PC-3 (cell line): Measurements from ENCODE around the gene PPIL1. TPM values are rescaled to one million over a fixed set of nuclear protein-coding genes. Genes with fewer than 3 reads are reported as not detected.

Experiments used
- ATAC-seq: fragments of 200-7000 bp; cut with Tn5 transposase; 2 replicates; pipeline ENCODE4 v1.9.1; 2020; ENCODE audit warnings: mild to moderate bottlenecking, moderate library complexity
- BruUV-seq: library from RNA; stranded (reverse); fragments of 400-500 nt; replicated peaks from 2 replicates; lab custom pipeline; 2021; lab: Mats Ljungman, UMichigan
- CTCF ChIA-PET: fragments of 300-600 bp; sonication (Branson Sonifier 250); formaldehyde crosslinking; loops from one replicate; lab custom pipeline; 2022; ENCODE audit warnings: antibody characterized with exemption; lab: Charles Lee
- POLR2A ChIA-PET: fragments of 300-600 bp; sonication (Branson Sonifier 250); formaldehyde crosslinking; loops from one replicate; lab custom pipeline; 2022; ENCODE audit warnings: antibody characterized with exemption; ENCODE audit not compliant: unreplicated experiment; lab: Charles Lee
- DNase-seq: peaks from one replicate; pipeline ENCODE4 v3.0.0-alpha.2; 2015
- H2AFZ ChIP-seq: fragments of 300-600 bp; sonication (generic); 2 replicates; pipeline ENCODE4 v1.6.0; 2016; ENCODE audit warnings: antibody characterized with exemption, low read length
- H3F3A ChIP-seq: fragments of 300-600 bp; sonication (generic); one replicate; pipeline ENCODE4 v1.6.0; 2017; ENCODE audit warnings: antibody characterized with exemption, low read length, control low read depth, mild to moderate bottlenecking; ENCODE audit not compliant: unreplicated experiment
- H3K27ac ChIP-seq: fragments of 300-600 bp; sonication (generic); 2 replicates; pipeline ENCODE4 v1.5.1; 2016; ENCODE audit warnings: mild to moderate bottlenecking, low read length
- H3K27me3 ChIP-seq: fragments of 300-600 bp; sonication (generic); 2 replicates; pipeline ENCODE4 v1.6.1; 2016; ENCODE audit warnings: low read length, mixed read lengths
- H3K36me3 ChIP-seq: fragments of 300-600 bp; sonication (generic); 2 replicates; pipeline ENCODE4 v1.6.1; 2016; ENCODE audit warnings: low read depth, mixed run types, low read length, mixed read lengths
- H3K4me1 ChIP-seq: fragments of 300-600 bp; sonication (generic); 2 replicates; pipeline ENCODE4 v1.5.1; 2016; ENCODE audit warnings: low read length; ENCODE audit not compliant: insufficient read depth
- H3K4me2 ChIP-seq: fragments of 300-600 bp; sonication (generic); 2 replicates; pipeline ENCODE4 v1.6.0; 2016; ENCODE audit warnings: low read length
- H3K4me3 ChIP-seq: fragments of 300-600 bp; sonication (generic); 2 replicates; pipeline ENCODE4 v1.5.1; 2016; ENCODE audit warnings: mild to moderate bottlenecking, low read length, mixed read lengths
- H3K79me2 ChIP-seq: fragments of 300-600 bp; sonication (generic); 2 replicates; pipeline ENCODE4 v1.6.1; 2017; ENCODE audit warnings: low read length, mixed read lengths
- H3K9ac ChIP-seq: fragments of 300-600 bp; sonication (generic); 2 replicates; pipeline ENCODE4 v1.6.0; 2016; ENCODE audit warnings: mild to moderate bottlenecking, low read length
- H3K9me2 ChIP-seq: fragments of 300-600 bp; sonication (generic); replicated peaks from 2 replicates; pipeline ENCODE4 v1.6.1; 2016; ENCODE audit warnings: mixed run types, low read length, mixed read lengths
- H3K9me3 ChIP-seq: fragments of 300-600 bp; sonication (generic); 2 replicates; pipeline ENCODE4 v1.6.1; 2016; ENCODE audit warnings: low read length, mixed read lengths
- H4K20me1 ChIP-seq: fragments of 300-600 bp; sonication (generic); 2 replicates; pipeline ENCODE4 v1.6.1; 2016; ENCODE audit warnings: low read length, mixed read lengths
- CTCF ChIP-seq: fragments of 300-600 bp; sonication (generic); conservative IDR thresholded peaks from 2 replicates; pipeline ENCODE4 v1.5.1; 2017; ENCODE audit warnings: antibody characterized with exemption, low read depth, mild to moderate bottlenecking, low read length
- EZH2 ChIP-seq: fragments of 300-600 bp; sonication (generic); IDR thresholded peaks from one replicate; pipeline ENCODE4 v1.6.1; 2017; ENCODE audit warnings: antibody characterized with exemption, mild to moderate bottlenecking, low read length; ENCODE audit not compliant: unreplicated experiment
- EZH2phosphoT487 ChIP-seq: fragments of 300-600 bp; sonication (generic); IDR thresholded peaks from 2 replicates; pipeline ENCODE4 v1.6.1; 2018; ENCODE audit warnings: mild to moderate bottlenecking, antibody characterized with exemption, low read length, borderline replicate concordance
- intact Hi-C: fragments of 100-400 bp; cut with micrococcal nuclease; formaldehyde crosslinking; loops from 2 replicates; pipeline ENCODE4 v1.9.0; 2023
- total RNA-seq: library from RNA; depleted of rRNA; stranded (reverse); fragments of >200 nt; gene quantifications from 2 replicates; pipeline ENCODE4 v1.2.3, GENCODE V29; 2014

Gene PPIL1
- total RNA-seq, 1 experiment from 2014 or later = 39.9 TPM

- Histone ChIP-seq H3F3A (no peaks in the 10 kb centered on the region), H4K20me1 (no peaks in the 10 kb centered on the region), H3K79me2 (no peaks in the 10 kb centered on the region), H3K36me3 (no peaks in the 10 kb centered on the region), H3K4me1 (no peaks in the 10 kb centered on the region), H3K4me2 (no peak overlapping the region), H3K27me3 (no peaks in the 10 kb centered on the region), H3K9ac (no peak overlapping the region), H3K27ac (no peak overlapping the region), H3K9me3 (no peaks in the 10 kb centered on the region), H3K9me2 (no peaks in the 10 kb centered on the region), H2AFZ (no peak overlapping the region), H3K4me3 (no peak overlapping the region)
- ATAC-seq = no peak
- ChIA-PET CTCF (no interaction called here), POLR2A (no interaction called here)
- BruUV-seq = no TSS peak
- no peak for DNase-seq
- intact Hi-C loops = no loop called here
- no peak for TF ChIP-seq EZH2phosphoT487
- no peak for TF ChIP-seq CTCF
- no peak for TF ChIP-seq EZH2
Observed at GRCh38 chr6:36833182-36833789, 41.3 kb downstream of the PPIL1 start.

DNA sequence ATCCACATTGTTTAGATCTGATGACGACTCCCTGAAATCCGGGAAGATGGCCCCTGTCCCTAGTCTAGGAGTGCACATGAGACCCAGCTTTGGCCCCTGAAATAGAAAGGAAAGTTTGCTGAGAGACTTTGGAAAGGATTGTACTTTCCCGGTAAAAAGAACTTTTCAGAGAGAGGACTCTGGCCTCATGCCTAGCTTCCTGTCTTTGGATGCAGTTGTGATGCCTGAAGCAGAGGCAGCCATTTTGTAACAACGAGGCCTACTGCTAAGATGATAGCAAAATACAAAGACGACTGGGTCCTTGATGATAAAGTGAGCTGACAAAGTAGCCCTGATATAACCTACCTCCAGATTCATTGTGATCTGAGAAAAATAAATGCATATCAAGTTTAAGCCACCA lies 42.3 kb downstream of the PPIL1 start:
- intact Hi-C loops = no loop called here
- Histone ChIP-seq H3F3A (no peaks in the 10 kb centered on the region), H3K79me2 (no peaks in the 10 kb centered on the region), H3K4me1 (peaks cover 7% of the 10 kb centered on the region), H3K36me3 (no peaks in the 10 kb centered on the region), H3K27ac (no peak overlapping the region), H4K20me1 (no peaks in the 10 kb centered on the region), H3K4me2 (no peak overlapping the region), H3K27me3 (no peaks in the 10 kb centered on the region), H3K9ac (no peak overlapping the region), H3K9me2 (no peaks in the 10 kb centered on the region), H3K4me3 (no peak overlapping the region), H2AFZ (no peak overlapping the region), H3K9me3 (no peaks in the 10 kb centered on the region)
- ATAC-seq = no peak
- DNase-seq = no peak
- ChIA-PET POLR2A (interaction anchor here (0.7 kb wide), 1 partner anchor 40 kb away, joined by 4 read pairs; no protein-coding TSS in a partner anchor), CTCF (interaction anchor here (0.6 kb wide), 1 partner anchor 81 kb away, joined by 3 read pairs; no protein-coding TSS in a partner anchor)
- no TSS peak for BruUV-seq
- TF ChIP-seq EZH2phosphoT487 = no peak
- TF ChIP-seq EZH2 = no peak
- no peak for TF ChIP-seq CTCF

DNA sequence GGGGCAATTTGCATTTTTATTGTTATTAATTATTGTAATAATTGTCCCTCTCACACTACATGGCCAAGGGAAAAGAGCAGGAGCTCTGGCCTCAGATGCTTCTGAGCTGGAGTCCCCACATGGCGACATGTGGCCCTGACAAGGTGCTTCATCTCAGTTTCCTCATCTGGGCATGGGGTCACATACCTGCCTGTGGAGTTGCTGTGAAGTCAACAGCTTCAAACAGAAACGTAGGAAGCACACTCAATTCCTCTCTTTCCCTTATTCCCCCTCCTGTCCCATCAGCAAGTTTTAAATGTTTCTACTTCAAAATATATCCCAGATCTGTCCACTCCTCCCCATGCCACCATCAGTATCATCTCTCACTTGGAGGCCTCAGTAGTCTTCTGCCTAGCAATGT lies 44.0 kb downstream of the PPIL1 start:
- no peaks in the 10 kb centered on the region for H3K9me2 ChIP-seq
- H2AFZ ChIP-seq = no peak overlapping the region
- peaks cover 11% of the 10 kb centered on the region for H3K4me1 ChIP-seq
- no peak overlapping the region for H3K9ac ChIP-seq
- H3K9me3 ChIP-seq = no peaks in the 10 kb centered on the region
- ATAC-seq = no peak
- POLR2A ChIA-PET = interaction anchor here (0.7 kb wide), 1 partner anchor 150 kb away, joined by 9 read pairs; no protein-coding TSS in a partner anchor
- H3K79me2 ChIP-seq = no peaks in the 10 kb centered on the region
- TF ChIP-seq CTCF (no peak), EZH2phosphoT487 (no peak), EZH2 (no peak)
- no peaks in the 10 kb centered on the region for H3K27me3 ChIP-seq
- CTCF ChIA-PET = no interaction called here
- no TSS peak for BruUV-seq
- H3F3A ChIP-seq = no peaks in the 10 kb centered on the region
- no peak overlapping the region for H3K27ac ChIP-seq
- intact Hi-C loops = no loop called here
- no peak for DNase-seq
- no peak overlapping the region for H3K4me3 ChIP-seq
- H4K20me1 ChIP-seq = no peaks in the 10 kb centered on the region
- H3K36me3 ChIP-seq = no peaks in the 10 kb centered on the region
- H3K4me2 ChIP-seq = no peak overlapping the region
